ENCODE measurements around the gene BRINP3. TPM values are rescaled to one million over a fixed set of nuclear protein-coding genes. Genes with fewer than 3 reads are reported as not detected.

BRINP3 gene
- total RNA-seq, 1 donor from 2014 or later: not detected

DNA sequence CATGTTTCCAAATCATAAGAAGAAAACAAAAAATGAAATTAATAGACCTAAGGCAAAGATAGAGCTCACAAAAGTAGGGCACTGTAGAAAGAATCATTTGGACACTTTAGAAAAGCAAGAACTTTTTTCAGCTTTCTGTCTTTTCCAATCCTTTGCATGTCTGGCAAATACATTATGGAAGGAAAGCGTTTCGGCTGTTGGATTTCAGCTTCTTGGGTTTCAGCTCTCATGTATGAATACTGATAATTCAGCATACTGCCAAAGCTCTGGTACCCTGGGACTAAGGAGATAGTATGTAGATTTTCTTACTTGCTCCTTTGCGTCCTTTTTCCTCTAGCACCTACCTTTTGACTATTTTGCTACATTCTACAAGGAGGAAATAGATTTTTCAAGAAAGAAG, 375.9 kb downstream of the BRINP3 start:
- ATAC-seq: no peak

DNA sequence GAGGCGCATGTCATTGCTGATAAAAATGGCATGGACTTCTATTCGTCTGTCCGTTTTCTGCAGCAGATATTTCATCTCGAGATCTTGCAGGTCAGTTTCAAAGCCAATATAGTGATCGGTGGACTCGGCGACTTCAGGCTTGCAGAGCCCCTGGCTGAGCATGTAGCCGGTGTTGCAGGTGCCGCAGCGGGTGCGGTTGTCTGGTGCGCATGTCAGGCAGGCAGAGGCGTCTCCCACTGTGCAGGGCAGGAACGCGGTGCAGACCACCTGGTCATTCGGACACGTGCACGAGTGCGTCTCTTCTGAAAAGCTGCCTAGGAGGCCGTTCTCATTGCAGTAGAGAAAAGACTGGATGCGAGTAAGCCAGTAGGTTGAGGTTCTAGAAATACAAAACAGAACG, 378.9 kb downstream of the BRINP3 start:
- no peak for ATAC-seq

DNA sequence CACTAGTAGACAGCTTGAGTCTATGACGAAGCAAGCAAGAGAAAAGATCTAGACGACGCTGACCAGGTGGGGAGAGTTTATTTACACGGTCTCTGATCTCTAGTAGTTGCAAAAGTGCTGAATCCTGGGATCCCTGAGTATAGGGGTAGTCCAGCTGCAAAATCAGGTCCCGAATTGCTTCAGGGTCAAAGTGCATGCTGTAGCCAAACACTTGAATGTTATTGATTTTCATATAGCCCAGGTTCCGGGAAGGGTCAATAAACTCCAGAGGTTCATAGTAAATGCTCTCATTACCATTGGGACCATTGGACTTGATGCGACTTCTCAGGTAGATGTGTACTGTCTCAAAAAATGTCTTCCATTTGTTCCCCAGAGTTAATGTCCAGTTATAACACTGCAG, 379.6 kb downstream of the BRINP3 start:
- no peak for ATAC-seq

DNA sequence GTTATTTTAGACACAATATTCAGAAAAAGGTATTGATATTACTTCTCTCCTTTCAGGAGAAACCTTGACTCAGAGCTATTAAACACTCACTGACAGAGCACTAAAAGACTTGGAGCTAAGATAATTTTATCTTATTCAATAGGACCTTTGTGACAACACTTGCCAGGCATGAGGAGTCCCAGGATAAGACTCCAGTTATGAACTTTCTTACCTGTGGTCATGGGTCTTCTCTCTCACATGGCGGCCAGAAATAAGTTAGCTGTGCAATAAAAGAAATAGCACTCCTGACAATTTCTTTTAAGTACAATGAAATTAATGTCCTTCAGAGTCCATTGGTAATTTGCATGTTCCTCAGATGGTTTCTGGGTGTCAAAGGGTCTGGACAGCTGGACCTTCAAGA, 382.1 kb downstream of the BRINP3 start:
- no peak for ATAC-seq

DNA sequence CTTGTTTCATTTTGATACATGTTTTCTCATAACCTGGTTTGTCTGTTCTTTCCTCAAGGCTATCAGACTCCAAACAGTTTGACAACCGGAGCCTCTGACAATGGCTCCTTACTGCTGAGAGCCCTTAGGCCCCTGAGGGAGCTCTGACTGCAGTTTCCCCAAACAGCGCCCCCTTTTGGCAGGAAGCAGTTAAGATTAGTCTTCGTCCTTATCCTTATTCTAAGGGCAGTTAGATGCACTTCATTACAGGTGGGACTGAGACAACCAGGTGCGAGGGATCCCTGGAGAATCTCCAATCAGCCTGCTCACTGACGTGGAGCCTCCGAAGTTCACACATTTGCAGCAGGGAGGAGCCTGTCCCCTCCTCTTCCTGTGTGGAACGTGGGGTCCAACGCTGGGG, 393.1 kb downstream of the BRINP3 start:
- ATAC-seq: no peak

DNA sequence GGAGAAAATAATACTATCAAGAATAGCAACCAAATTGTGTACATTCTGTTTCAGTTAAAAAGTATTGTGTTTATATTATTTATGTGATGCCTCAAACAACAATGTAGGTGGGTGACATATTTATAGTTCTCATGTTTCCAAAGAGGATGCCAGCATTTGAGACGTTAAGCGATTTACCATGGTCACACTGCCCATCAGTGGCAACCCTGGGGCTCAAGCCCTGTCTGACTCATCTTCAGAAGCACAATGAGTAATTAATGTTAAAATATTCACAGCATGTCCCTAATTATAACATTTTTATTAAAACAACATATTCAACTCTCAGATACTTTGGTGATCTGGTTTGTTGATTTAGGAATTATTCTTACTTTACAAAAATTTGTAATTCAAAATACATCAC, 409.4 kb downstream of the BRINP3 start:
- no peak for ATAC-seq

DNA sequence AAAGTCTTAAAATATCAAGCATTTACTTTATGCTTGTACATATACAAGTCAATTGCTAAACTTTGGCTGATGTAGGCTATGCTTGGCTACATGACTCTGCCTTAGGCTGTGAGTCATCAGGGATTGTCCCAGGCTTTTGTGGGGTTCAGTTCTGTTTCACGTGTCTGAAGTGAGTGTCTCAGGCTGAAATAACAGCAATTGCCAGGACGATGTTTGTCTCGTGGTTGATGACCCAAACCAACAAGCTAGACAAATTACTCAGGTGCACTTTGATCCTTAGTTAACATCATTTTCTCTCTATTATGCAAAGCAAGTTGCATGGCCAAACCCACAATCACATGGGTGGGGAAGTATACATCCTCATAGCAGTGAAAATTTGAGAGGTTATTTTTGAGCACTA, 410.1 kb downstream of the BRINP3 start:
- no peak for ATAC-seq

DNA sequence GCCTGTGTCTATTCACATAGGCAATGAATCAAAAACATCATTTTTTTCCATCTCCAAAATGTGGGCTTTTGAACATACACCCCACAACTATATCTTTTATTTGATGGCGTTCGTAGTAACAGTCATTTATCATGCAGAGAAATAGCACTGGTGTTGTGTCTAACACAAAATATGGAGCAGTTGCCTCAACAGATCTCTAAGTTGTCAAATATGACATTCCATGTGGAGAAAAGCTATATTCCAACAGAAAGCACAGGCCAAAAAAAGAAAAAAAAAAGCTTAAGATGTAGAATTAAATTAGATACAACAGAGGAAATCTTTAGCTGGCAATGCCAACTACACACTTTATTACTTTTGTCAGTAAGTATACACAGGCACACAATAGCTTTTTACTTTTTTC, 411.7 kb downstream of the BRINP3 start:
- ATAC-seq: no peak

DNA sequence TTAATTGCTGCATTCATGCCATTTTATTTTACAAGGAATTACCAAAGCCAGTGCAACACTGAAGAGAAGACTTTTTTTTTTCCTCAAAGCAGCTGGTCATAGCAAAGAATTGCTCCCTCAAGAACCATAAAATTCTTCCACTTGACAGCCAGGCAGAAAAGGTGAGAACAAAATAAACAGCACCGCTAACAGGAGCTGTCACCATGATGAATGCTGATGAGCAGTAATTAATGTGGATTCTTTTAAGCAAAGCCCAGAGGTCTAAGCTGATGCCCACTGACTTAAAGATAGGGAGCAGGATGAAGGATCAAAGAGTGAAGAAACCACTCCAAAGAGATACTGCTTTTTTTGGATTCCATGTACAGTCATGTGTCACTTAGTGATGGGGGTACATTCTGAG, 428.4 kb downstream of the BRINP3 start:
- no peak for ATAC-seq
